ENCODE data around the gene IL17B.

The IL17B gene

GRCh38 chr5:149404746-149405549, 25.9 kb upstream of the IL17B start:
- DNase-seq, result peak; percentile 25
- no peak for TF ChIP-seq CTCF (IDR thresholded peaks at IDR 0.05; ENCODE audit: low read depth, low read length)
- H3K27ac ChIP-seq, result peak overlapping the region; percentile 61

GRCh38 chr5:149403923-149404745, 25.0 kb upstream of the IL17B start:
- H3K27ac ChIP-seq, result peak overlapping the region; percentile 61; the same call in 1 of the 2 replicates
- no peak for TF ChIP-seq CTCF (IDR thresholded peaks at IDR 0.05; ENCODE audit: low read depth, low read length)
- no peak for DNase-seq
- H3K9me3 ChIP-seq (ENCODE audit: severe bottlenecking), result no peaks in the 10 kb centered on the region
- H3K27me3 ChIP-seq (ENCODE audit: insufficient read depth, low read depth, severe bottlenecking), result no peaks in the 10 kb centered on the region
- no peak overlapping the region for H3K4me3 ChIP-seq (ENCODE audit: low read depth, low read length)
- no peaks in the 10 kb centered on the region for H3K36me3 ChIP-seq

More at GRCh38 chr5:149404746-149405549, 25.9 kb upstream of the IL17B start:
- Histone ChIP-seq H3K9me3 (ENCODE audit: severe bottlenecking) (no peaks in the 10 kb centered on the region), H3K36me3 (no peaks in the 10 kb centered on the region), H3K27me3 (ENCODE audit: insufficient read depth, low read depth, severe bottlenecking) (no peaks in the 10 kb centered on the region), H3K4me3 (ENCODE audit: low read depth, low read length) (no peak overlapping the region)

GRCh38 chr5:149402291-149402690, 23.2 kb upstream of the IL17B start:
- Histone ChIP-seq H3K27me3 (ENCODE audit: insufficient read depth, low read depth, severe bottlenecking) (no peaks in the 10 kb centered on the region), H3K9me3 (ENCODE audit: severe bottlenecking) (no peaks in the 10 kb centered on the region), H3K27ac (peak overlapping the region; percentile 72), H3K36me3 (no peaks in the 10 kb centered on the region), H3K4me3 (ENCODE audit: low read depth, low read length) (no peak overlapping the region)
- no peak for DNase-seq
- no peak for TF ChIP-seq CTCF (IDR thresholded peaks at IDR 0.05; ENCODE audit: low read depth, low read length)

- Histone ChIP-seq H3K27me3 (ENCODE audit: insufficient read depth, low read depth, severe bottlenecking) (no peaks in the 10 kb centered on the region), H3K4me3 (ENCODE audit: low read depth, low read length) (no peak overlapping the region), H3K9me3 (ENCODE audit: severe bottlenecking) (no peaks in the 10 kb centered on the region), H3K36me3 (no peaks in the 10 kb centered on the region), H3K27ac (peak overlapping the region; percentile 72)
- DNase-seq, result no peak
- TF ChIP-seq CTCF (IDR thresholded peaks at IDR 0.05; ENCODE audit: low read depth, low read length), result no peak
Observed at GRCh38 chr5:149401051-149401450, 22.0 kb upstream of the IL17B start.

- TF ChIP-seq CTCF (IDR thresholded peaks at IDR 0.05; ENCODE audit: low read depth, low read length), result no peak
- peak; percentile 61 for DNase-seq
Observed at GRCh38 chr5:149400304-149400703, 21.2 kb upstream of the IL17B start.

More at GRCh38 chr5:149400304-149400703, 21.2 kb upstream of the IL17B start:
- H3K27me3 ChIP-seq (ENCODE audit: insufficient read depth, low read depth, severe bottlenecking), result no peaks in the 10 kb centered on the region
- peak overlapping the region; percentile 72 for H3K27ac ChIP-seq
- H3K4me3 ChIP-seq (ENCODE audit: low read depth, low read length), result peak overlapping the region; percentile 7; the same call in 1 of the 2 replicates
- H3K9me3 ChIP-seq (ENCODE audit: severe bottlenecking), result no peaks in the 10 kb centered on the region
- H3K36me3 ChIP-seq, result no peaks in the 10 kb centered on the region

Measured in WERI-Rb-1 (cell line).